ENCODE data around the gene KIAA1549. TPM values are rescaled to one million over a fixed set of nuclear protein-coding genes. Genes with fewer than 3 reads are reported as not detected.
A peak's percentile ranks its signal among the peaks of the same experiment; 100 is the strongest.

Gene KIAA1549
- total RNA-seq, 1 donor: 3.3 TPM

DNA sequence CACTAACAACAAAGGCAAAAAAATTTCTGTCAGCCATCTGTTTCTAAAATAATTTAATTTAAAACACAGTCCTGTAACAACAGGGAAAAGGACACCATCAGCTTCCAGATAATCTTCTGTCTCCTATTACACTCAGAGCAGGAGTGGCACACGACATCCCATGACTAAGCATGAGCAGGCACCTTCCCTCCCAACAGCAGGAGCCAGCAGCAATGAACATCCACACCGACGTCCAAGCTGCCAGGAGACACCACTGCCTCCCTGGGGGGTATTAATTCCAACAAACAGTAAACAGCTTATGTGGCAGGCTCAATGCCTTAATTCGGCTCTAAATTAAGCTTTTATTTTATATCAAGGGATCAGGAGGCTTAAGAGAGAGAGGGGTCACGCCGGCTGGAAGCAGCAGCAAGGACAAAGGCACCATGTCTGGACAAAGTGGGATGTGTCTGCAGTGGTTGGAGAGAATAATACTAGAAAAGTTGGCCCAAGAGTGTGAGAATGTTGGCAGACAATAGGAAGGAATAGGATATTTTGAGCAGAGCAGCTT, 45.7 kb downstream of the KIAA1549 start:
- H3K27ac ChIP-seq (ENCODE audit: low read depth, low read length): peak overlapping the region; percentile 12
- H3K9me3 ChIP-seq (ENCODE audit: low read depth, low read length): no peaks in the 10 kb centered on the region
- TF ChIP-seq, protein P1, sequence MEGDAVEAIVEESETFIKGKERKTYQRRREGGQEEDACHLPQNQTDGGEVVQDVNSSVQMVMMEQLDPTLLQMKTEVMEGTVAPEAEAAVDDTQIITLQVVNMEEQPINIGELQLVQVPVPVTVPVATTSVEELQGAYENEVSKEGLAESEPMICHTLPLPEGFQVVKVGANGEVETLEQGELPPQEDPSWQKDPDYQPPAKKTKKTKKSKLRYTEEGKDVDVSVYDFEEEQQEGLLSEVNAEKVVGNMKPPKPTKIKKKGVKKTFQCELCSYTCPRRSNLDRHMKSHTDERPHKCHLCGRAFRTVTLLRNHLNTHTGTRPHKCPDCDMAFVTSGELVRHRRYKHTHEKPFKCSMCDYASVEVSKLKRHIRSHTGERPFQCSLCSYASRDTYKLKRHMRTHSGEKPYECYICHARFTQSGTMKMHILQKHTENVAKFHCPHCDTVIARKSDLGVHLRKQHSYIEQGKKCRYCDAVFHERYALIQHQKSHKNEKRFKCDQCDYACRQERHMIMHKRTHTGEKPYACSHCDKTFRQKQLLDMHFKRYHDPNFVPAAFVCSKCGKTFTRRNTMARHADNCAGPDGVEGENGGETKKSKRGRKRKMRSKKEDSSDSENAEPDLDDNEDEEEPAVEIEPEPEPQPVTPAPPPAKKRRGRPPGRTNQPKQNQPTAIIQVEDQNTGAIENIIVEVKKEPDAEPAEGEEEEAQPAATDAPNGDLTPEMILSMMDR (IDR thresholded peaks at IDR 0.05; ENCODE audit: extremely low read depth, low read depth, low read length): no peak
- no peak overlapping the region for H3K4me3 ChIP-seq (ENCODE audit: insufficient read depth, low read length)
- H3K4me1 ChIP-seq (ENCODE audit: insufficient read depth, low read length): peaks cover 14% of the 10 kb centered on the region
- peaks cover 3% of the 10 kb centered on the region for H4K20me1 ChIP-seq (ENCODE audit: insufficient read depth, low read length)
- no peaks in the 10 kb centered on the region for H3K79me2 ChIP-seq (ENCODE audit: insufficient read depth, low read length)
- H3K27me3 ChIP-seq (ENCODE audit: insufficient read depth, low read length): no peaks in the 10 kb centered on the region
- peak overlapping the region; percentile 36 for H3K4me2 ChIP-seq (ENCODE audit: insufficient read depth, low read length)
- peak; percentile 87 for DNase-seq (ENCODE audit: insufficient read length, low spot score, missing footprints)
- H3K36me3 ChIP-seq (ENCODE audit: insufficient read depth, low read length): no peaks in the 10 kb centered on the region
- H2AFZ ChIP-seq (ENCODE audit: low read length): no peak overlapping the region

- Histone ChIP-seq H3K79me2 (ENCODE audit: insufficient read depth, low read length) (no peaks in the 10 kb centered on the region), H2AFZ (ENCODE audit: low read length) (no peak overlapping the region), H3K27me3 (ENCODE audit: insufficient read depth, low read length) (no peaks in the 10 kb centered on the region), H3K36me3 (ENCODE audit: insufficient read depth, low read length) (no peaks in the 10 kb centered on the region), H3K27ac (ENCODE audit: low read depth, low read length) (peak overlapping the region; percentile 12), H3K4me1 (ENCODE audit: insufficient read depth, low read length) (peaks cover 14% of the 10 kb centered on the region), H4K20me1 (ENCODE audit: insufficient read depth, low read length) (peaks cover 3% of the 10 kb centered on the region), H3K9me3 (ENCODE audit: low read depth, low read length) (no peaks in the 10 kb centered on the region), H3K4me3 (ENCODE audit: insufficient read depth, low read length) (no peak overlapping the region), H3K4me2 (ENCODE audit: insufficient read depth, low read length) (peak overlapping the region; percentile 36)
- DNase-seq (ENCODE audit: insufficient read length, low spot score, missing footprints): no peak
- TF ChIP-seq, protein P1 (IDR thresholded peaks at IDR 0.05; ENCODE audit: extremely low read depth, low read depth, low read length): no peak
Observed at GRCh38 chr7:138934861-138935260, 46.3 kb downstream of the KIAA1549 start.

DNA sequence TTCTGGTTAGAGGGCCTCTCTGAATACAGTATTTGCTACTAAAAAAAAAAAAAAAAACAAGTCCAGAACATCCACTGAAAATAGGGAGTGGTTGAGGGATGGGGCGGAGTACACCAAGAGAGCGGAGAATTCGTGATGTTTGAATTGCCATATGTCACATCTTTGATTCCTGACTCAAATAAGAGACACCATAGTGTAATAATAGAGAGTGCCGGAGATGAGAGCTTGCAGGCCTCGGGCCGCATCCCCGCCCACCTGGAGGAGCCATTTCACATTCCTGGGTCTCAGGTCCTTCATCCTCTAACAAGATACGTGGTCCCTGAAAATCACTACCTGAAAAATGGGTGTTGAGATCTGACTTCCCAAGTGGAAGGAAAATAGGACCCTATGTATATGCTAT, 46.8 kb downstream of the KIAA1549 start:
- Histone ChIP-seq H3K79me2 (ENCODE audit: insufficient read depth, low read length) (no peaks in the 10 kb centered on the region), H3K4me2 (ENCODE audit: insufficient read depth, low read length) (no peak overlapping the region)

DNA sequence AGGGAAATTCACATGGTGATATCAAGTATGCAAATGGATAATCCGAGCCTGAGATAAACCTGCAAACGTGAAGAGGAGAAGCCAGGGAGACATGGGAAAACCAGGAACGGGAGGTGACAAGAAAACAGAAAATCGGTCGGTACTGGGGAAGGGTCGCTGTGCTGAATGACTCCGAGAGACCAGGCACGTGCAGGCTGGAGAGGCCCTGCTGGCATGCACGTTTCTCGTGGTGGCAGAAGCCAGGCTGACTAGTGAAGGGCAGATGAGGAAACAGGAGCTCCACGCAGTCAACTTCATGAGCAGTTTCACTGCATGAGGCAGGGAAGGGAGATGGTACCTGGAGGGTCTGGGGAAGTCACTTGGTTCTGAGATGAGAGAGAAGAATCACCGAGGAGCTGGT, 48.3 kb downstream of the KIAA1549 start:
- H2AFZ ChIP-seq (ENCODE audit: low read length): no peak overlapping the region
- H3K4me3 ChIP-seq (ENCODE audit: insufficient read depth, low read length): no peak overlapping the region
- peaks cover 14% of the 10 kb centered on the region for H3K4me1 ChIP-seq (ENCODE audit: insufficient read depth, low read length)
- H3K27ac ChIP-seq (ENCODE audit: low read depth, low read length): no peak overlapping the region
- no peaks in the 10 kb centered on the region for H3K36me3 ChIP-seq (ENCODE audit: insufficient read depth, low read length)
- TF ChIP-seq, protein P1 (IDR thresholded peaks at IDR 0.05; ENCODE audit: extremely low read depth, low read depth, low read length): no peak
- no peak overlapping the region for H3K4me2 ChIP-seq (ENCODE audit: insufficient read depth, low read length)
- H3K27me3 ChIP-seq (ENCODE audit: insufficient read depth, low read length): no peaks in the 10 kb centered on the region
- no peaks in the 10 kb centered on the region for H3K79me2 ChIP-seq (ENCODE audit: insufficient read depth, low read length)
- H4K20me1 ChIP-seq (ENCODE audit: insufficient read depth, low read length): peaks cover 3% of the 10 kb centered on the region
- H3K9me3 ChIP-seq (ENCODE audit: low read depth, low read length): no peaks in the 10 kb centered on the region
- DNase-seq (ENCODE audit: insufficient read length, low spot score, missing footprints): no peak

More for the DNA sequence above, 46.8 kb downstream of the KIAA1549 start:
- Histone ChIP-seq H3K4me1 (ENCODE audit: insufficient read depth, low read length) (peaks cover 14% of the 10 kb centered on the region), H3K9me3 (ENCODE audit: low read depth, low read length) (no peaks in the 10 kb centered on the region), H3K36me3 (ENCODE audit: insufficient read depth, low read length) (no peaks in the 10 kb centered on the region), H3K27me3 (ENCODE audit: insufficient read depth, low read length) (no peaks in the 10 kb centered on the region), H3K27ac (ENCODE audit: low read depth, low read length) (no peak overlapping the region), H3K4me3 (ENCODE audit: insufficient read depth, low read length) (no peak overlapping the region), H2AFZ (ENCODE audit: low read length) (no peak overlapping the region), H4K20me1 (ENCODE audit: insufficient read depth, low read length) (peaks cover 3% of the 10 kb centered on the region)
- no peak for DNase-seq (ENCODE audit: insufficient read length, low spot score, missing footprints)
- TF ChIP-seq, protein P1 (IDR thresholded peaks at IDR 0.05; ENCODE audit: extremely low read depth, low read depth, low read length): no peak

Data from osteoblast (primary cell).